HG03558 (cell line): Measurements from ENCODE around the gene PHLDA3.
"Not testable (repeated sequence)": the region's sequence is repeated elsewhere in the genome, so short reads cannot be mapped to it uniquely, and the experiment has no call there.

Experiments used
- ATAC-seq: cut with Tn5 transposase; IDR thresholded peaks from one replicate; pipeline ENCODE4 v1.9.1; 2021; ENCODE audit warnings: moderate number of reproducible peaks; ENCODE audit not compliant: unreplicated experiment; ENCODE audit errors: extremely low read depth

The PHLDA3 gene

DNA sequence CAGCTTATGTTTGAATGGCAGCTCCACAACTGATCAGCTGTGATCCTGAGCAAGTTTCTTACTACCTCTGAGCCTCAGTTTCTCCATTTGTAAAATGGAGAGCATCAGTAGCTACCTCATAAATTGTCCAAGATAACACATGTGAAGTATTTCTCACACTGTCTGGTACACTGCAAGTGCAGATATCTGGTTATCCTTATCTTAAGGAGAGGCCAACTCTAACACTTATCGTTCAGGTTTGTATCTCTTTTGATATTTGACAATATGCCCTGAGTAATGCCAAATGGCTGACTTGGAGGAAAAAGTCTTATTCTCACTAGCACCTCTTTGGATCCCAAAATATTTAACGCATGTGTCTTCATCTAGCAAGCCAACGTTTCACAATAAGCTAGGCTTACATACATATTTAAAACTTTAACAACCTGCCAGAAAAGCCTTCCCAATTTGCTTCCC, 35.2 kb upstream of the PHLDA3 start:
- no peak for ATAC-seq

DNA sequence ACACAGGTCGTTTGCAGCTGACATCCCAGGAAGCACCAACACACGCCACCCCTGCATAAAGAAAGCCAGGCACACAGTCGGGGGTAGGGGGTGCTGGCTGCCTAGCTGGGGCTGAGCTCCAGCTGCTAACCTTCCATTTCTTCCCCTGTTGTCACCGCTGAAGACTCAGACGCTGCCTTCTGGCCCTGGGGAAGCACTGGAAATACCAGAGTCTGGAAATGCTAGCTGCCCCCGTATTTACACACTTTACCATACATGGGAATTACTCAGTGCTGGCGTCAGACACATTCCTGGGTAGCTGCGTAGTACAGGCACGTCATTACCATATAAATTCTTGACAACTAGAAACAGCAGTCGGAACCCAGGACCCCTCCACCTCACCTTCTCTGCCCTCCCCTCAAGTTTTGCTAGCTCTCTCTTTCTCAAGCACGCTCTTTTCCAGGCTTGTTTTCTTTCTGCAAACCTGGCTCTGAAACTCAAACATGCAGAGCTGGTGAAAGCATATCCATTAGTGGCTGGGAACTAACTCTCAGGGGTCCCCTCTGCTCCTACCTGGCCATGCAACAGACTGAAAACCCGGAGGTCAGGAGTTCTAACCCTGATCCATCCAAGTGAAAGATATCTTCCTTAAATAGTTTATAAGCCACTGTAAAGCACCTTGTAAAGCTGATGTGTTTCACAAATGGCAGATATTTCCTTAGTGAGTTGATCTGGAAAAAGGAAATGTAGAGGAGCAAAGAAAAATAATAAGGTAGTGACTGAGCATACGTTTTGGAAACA, 34.6 kb upstream of the PHLDA3 start:
- no peak for ATAC-seq

DNA sequence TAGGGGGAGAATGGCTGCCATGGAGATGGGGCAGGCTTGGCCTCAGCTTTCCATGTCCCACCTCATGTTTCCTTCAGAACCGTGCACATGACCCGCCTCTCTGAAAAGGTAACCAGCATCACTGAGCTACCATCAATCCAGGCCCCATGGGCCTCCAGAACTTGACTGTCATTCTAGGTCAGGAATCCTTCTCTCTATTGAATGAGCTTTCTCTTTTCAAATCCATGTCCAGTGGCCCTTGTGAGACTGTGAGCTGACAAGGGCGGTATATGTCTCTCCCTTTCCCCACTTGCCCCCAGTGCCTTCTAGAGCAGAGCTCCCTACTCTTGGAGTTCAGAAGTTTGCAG, 33.5 kb upstream of the PHLDA3 start:
- no peak for ATAC-seq

DNA sequence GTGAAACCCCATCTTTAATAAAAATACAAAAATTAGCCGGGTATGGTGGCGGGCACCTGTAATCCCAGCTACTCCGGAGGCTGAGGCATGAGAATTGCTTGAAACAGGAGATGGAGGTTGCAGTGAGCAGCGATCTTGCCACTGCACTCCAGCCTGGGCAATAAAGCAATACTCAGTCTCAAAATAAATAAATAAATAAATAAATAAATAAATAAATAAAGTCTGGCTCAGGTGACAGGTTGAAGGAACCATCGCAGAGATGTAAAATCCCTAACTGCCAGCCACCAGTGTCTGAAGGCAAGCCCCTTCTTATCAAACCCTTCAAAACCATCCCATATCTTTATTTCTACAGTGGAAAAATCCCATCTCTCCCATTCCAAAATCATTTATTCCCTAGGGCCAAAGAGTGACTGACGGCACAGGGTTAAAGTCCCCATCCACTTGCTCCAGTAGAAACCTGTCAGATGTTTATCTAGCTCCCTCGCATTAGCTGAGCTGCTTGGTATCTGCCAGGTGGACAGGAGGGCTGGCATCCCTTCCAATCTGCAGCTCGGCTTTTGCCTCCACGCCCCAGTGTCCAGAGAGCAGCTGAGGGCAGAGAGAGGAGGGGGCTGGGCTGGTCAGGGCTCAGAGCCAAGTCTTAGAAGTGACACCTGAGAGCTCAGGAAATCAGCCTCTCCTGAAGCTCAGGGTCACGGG, 33.0 kb upstream of the PHLDA3 start:
- ATAC-seq, result no peak

DNA sequence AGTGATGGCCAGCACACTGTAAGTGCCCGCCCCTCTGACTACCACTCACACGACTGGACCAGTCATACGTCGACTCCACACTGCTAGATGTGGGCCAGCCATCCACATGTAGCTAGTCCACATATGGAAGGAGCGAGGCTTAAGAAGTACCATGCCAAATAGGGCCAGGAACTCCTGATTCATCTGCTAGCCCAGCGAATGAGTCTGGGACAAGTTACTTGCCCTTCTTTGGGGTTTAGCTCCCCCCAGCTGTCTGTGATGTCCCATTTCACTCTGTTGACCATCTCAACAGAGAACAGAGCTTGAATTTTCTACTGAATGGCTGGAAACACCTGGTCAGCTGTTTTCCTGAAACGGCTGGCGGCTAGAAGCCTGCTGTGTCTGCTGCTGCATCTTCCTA, 32.2 kb upstream of the PHLDA3 start:
- ATAC-seq, result no peak

DNA sequence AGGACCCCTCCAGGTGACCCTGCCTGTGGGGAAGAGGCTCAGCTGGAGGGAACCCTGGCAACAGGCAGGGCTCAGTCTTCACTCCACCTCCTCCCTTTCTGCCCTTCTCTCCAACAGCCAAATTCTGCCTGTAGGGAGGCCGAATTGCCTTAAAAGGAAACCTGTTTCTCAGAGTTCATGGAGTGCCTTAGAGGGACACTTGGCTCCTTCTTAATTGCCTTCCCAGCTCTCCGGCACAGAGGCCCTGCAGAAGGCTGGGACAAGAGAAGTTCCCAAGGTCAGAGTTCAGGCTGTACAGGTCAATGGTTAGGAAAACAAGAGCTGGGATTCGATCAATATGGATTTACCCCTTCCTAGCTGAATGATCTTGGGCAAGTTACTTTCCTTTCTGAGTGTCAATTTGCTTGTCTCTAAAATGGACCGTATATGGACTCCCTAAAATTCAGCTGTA, 31.7 kb upstream of the PHLDA3 start:
- no peak for ATAC-seq

DNA sequence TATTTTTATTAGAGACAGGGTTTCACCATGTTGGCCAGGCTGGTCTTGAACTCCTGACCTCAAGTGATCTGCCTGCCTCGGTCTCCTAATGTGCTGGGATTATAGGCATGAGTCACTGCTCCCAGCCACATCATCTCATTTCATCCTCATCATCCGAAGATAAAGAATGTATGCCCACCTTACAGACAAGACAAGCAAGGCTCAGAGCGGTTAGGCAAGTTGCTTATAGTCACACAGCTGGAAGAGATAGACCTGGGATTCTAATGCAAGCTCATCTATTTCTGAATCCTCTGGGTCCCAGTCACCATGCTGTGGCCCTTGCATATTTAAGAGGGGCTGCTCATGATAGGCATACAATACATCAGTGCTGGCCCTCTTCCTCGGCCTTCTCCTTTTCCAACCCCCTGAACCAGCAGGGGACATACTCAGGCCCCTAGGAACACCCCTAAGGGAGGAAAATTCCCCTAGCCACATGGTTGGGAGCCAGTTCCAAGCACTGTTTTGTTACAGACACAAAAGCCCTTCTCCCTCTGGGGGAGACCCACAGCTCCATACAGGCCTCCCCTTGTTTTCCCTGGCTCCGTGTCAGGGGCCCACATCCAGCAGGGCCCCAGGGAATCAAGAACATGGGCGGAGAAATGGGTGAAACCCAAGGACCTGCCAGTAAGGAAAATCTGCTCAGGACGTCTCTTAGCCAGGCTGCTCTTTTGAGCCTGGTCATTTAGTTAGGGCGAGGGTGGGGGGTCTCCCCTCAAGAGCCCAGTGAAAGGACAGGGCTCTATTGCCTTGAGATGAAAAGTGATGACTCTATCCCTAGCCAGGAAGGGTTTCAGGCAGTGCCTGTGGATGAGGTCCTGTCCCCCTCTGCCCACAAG, 31.0 kb upstream of the PHLDA3 start:
- ATAC-seq, result no peak

DNA sequence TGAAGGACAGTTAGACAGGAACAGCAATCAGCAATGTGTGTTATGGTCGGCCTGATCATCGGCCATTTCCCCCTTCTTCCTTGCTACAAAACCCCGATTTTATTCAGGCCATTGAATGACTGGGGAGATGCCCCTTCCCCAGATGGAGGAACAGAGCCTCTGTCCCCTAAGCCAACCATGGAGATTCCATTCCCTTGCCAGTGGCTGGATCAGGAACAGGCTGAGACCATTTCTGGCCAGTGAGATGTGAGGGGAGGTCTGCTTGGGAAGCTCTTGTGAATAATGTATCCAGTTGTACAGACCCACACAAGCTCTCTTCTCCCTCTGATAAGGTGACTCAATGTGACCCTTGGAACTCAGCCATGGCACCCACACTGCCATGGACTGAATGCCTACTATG, 30.2 kb upstream of the PHLDA3 start:
- no peak for ATAC-seq

DNA sequence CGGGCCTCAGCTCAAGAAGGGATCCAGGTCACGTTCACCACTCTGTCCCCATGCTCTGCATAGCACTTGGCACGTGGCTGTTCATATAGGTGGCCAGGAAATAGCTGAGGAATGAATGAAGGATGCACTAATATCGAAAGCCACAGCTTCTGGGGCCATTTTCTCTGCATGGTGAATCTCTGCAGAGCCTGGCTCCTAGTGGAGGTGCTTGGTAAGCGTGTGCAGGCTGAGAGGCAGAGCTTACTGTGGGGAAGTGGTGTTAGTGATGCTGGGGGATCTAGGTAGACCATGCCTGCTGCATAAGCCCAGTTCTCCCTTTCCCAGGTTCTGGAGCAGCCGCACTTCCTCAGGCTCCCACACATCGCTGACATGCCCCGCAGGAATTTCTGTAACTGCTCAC, 29.6 kb upstream of the PHLDA3 start:
- ATAC-seq, result no peak

DNA sequence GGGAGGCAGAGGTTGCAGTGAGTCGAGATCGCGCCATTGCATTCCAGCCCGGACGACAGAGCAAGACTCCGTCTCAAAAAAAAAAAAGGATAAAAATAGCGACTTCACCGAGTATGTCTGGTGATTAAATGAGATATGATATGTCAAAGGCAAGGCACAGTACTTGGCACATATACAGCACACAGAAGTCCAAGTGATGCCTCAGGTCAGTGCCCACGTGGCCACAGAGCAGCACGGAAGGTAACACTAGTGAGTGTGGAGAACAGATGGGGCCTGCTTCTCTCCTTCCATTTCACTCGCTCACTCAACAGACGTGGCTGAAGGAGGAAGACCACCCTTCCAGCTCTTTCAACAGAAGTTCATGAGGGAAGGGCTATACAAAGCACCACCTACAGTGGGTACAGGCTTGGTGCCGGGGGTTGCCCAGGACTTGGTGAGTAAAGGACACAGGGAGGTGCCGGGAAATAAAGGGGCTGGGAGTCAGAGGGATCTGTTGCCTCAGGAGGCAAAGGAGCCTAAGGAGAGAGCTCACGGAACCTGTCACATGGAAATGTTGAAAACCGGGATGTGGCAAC, 29.0 kb upstream of the PHLDA3 start:
- no peak for ATAC-seq

DNA sequence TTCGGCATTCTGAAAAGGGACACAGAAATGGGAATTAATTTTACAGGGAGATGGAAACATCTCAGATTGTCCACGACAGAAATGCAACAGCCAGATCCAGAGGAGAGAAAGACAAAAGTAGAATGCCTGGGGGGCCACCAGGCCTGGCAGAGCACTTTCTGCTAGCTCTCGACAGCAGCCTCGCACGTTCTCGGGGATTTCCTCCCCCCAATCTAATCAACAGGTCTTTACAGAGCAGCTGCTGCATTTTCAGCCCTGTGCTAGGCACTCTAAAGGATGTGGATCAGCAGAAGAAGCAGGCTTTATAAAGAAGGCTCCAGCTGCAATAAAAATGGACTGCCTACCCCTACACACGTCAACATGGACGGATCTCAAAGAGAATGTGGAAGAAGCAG, 27.3 kb upstream of the PHLDA3 start:
- ATAC-seq, result no peak

DNA sequence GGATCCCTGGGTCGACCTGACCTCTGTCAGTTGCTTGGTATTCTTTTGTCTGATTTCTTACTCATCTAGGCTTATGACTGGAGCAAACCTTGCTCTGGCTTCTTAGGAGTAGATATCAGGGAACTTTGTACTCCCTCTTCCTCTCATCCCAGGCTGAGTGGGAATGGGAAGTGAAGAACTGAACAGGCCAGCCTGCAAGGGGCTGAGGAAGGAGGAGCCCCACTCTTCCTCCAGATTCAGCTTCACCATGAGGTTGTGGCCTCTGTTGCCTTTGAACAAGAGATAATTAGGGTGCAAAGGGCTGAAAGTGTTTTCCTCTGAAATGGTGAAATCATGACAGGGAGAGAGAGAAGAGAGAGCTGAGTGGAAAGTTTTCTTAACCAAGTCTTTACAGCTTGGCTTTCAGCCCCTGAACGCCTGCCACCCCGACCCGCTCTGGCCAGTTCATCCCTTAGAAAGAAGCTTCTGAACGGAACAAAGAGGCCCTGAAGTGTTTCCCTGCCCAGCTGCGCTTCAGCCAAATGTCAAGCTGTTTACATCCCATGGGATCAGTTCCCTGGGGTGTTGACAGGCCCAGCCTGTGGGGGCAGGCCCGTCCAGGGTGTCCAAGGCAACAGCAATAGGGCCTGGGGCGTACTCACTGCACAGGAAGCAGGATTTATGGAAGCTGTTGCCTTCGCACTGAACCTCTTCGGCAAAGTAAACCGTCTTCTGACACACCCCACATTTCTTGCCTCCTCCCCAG, 26.7 kb upstream of the PHLDA3 start:
- ATAC-seq, result no peak

DNA sequence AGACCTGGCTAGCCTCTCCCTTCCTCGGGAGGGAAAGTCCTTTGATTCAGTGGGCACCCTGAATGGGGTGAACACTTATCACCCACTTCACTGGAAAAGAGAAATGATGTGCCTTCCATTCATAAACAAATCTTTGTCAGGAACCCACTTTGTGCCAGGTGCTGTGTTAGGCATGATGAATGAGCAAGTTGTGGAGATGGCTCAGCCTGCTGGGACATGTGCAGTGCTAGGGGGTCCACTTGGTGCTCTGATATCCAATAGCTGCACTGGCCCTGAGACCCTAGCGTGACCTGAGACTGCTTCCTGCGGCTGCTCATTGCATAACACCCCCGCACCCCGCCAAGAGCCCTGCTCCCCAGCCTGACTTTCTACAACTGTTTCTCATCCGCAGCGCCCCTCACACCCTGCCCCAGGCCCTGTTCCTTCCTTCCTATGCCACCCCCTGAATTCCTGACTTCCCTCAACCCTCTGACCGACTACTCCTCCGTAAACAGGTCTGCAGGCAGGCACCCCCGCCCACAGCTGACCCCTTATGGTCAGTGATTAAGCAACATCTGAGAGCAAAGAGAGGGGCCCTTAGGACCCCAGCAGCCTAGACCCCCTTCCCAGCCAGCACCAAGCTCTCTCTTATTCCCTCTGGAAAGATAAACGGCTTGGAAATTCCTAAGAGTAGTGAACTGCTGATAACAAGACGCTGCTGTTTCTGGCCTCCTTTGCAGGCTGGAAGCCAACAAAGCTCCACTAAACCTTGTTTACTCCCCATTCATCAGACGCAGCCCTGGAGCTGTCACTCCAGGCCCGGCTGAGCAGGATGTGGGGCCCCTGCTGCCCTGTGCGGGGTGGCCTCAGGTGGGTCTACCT, 25.0 kb upstream of the PHLDA3 start:
- ATAC-seq, result no peak

DNA sequence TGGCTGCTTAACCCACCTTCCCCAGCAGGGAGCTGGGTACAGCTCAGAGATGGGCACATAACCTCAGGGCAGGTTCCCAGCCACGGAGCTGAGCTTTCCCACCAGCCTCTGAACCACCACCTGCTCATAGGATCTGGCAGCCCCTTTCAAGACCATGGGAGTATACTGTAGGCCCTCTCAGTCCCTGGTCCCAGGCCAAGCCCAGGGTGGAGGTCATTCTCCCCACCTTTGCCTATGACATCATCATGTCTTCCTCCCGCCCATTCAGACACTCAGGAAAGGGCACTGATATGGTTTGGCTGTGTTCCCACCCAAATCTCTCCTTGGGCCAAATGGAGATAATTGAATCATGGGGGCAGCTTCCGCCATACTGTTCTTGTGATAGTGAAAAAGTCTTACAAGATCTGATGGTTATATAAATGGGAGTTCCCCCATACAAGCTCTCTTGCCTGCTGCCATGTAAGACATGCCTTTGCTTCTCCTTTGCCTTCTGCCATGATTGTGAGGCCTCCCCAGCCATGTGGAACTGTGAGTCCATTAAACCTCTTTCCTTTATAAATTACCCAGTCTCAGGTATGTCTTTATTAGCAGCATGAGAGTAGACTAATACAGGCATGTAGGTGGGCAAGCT, 24.2 kb upstream of the PHLDA3 start:
- ATAC-seq, result not testable (repeated sequence)

DNA sequence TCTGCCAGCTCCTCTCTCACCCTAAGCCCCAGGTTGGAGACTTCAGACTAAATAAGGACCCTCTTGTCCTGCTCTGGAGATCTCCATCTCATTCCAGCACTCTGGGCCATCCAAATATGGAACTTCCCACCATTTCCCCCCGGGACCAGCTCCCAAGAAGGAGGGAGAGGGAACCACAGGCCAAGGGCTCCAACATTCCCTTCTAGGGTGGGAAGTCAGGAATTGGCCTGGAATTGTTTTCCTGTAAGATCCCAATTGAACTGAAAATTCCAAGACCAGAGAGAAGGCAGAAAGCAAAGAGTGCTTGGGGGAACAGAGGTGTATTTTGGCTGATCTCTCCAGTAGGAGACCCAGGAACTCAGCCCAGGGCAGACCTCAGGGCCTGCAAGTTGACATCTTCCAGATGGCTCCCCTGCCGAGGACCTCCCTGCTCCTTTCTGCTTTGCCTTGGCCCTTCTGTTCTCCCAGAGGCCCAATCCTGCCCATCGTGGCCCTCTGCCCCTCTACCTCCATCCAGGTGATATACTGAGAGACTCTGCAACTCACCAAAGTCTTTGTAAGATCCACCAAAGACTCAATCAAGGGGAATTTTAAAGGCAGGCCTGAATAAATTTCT, 23.0 kb upstream of the PHLDA3 start:
- ATAC-seq, result no peak

DNA sequence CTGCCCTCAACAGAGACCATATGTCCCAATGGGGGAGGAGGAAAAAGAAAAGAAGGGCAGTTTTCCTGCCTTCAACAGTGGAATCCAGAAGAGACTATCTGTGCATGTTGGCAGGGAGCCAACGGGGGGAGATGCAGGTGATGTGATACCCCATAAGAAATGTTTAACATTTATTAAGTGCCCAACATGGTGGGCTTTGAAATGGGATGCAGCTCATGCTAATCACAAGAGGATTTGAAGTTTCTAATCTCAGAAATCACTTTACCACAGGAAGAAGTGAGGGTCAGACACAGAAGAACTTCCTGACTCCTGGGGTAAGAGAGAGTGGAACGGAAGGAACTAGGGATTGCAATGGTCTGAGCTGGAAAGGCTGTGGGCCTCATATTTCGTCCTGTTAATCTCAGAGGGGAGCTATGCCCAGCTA, 21.7 kb upstream of the PHLDA3 start:
- ATAC-seq, result no peak

DNA sequence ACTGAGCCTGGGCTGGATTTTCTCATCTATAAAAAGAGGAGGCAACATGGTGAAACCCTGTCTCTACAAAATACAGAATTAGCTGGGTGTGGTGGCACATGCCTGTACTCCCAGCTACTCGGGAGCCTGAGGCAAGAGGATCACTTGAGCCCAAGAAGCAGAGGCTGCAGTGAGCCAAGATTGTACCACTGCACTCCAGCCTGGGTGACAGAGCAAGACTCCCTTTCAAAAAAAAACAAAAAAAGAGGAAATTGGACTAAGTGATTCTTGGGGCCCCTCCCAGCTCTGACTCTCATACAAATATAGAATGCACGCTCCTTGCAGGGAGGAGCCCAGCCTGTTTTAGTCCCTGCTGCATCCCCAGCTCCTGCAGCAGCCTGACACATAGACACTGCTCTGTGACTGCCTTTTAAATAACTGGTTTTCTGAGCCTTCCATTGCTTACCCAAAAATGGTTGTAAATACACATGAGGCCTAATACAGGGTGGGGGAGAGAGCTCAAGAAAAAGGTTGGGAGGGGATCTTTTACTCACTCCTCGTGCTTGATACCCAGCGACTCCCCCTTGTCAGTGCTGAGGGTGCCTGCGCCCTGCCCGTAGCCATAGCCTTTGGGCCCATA, 20.8 kb upstream of the PHLDA3 start:
- no peak for ATAC-seq
